Testis (tissue), 3 donors: ENCODE data around the gene PDLIM5. TPM values are rescaled to one million over a fixed set of nuclear protein-coding genes. Genes with fewer than 3 reads are reported as not detected.
A peak's percentile ranks its signal among the peaks of the same experiment; 100 is the strongest.

Experiments used
- DNase-seq: peaks from one replicate; pipeline ENCODE4 v3.0.0-alpha.2; 2019
- H3K27ac ChIP-seq, 2 donors: fragments of 200-600 bp; sonication (generic); one replicate each; pipeline ENCODE4 v1.5.1; 2019
- H3K27me3 ChIP-seq: fragments of 200-600 bp; sonication (generic); one replicate; pipeline ENCODE4 v1.5.1; 2019
- H3K36me3 ChIP-seq: fragments of 200-600 bp; sonication (generic); one replicate; pipeline ENCODE4 v1.5.1; 2017; ENCODE audit warnings: low read depth; ENCODE audit errors: missing control alignments
- H3K4me1 ChIP-seq: fragments of 200-600 bp; sonication (generic); one replicate; pipeline ENCODE4 v1.5.1; 2019
- H3K4me3 ChIP-seq, 2 donors: fragments of 200-600 bp; sonication (generic); one replicate each; pipeline ENCODE4 v1.5.1; 2017 to 2019
- H3K9me3 ChIP-seq: fragments of 200-600 bp; sonication (generic); one replicate; pipeline ENCODE4 v1.5.1; 2017
- CTCF ChIP-seq, 3 experiments: fragments of 450-650 bp in 2 of 3; fragments of 200-600 bp in 1 of 3; sonication (generic) in 1 of 3; IDR thresholded peaks; one replicate each; pipeline ENCODE4 v1.5.1; 2016 to 2019; ENCODE audit warnings: antibody characterized with exemption in 3 of 3, mild to moderate bottlenecking in 2 of 3, moderate library complexity in 1 of 3
- POLR2A ChIP-seq: fragments of 450-650 bp; IDR thresholded peaks from one replicate; pipeline ENCODE4 v1.6.1; 2017; ENCODE audit warnings: antibody characterized with exemption, mild to moderate bottlenecking, moderate library complexity
- WGBS, 2 donors: methylation state at CpG; one replicate each; pipeline ENCODE4 v1.1.5; 2018; 5-methylcytosine and 5-hydroxymethylcytosine counted together
- intact Hi-C: fragments of 100-400 bp; cut with DNase I; formaldehyde crosslinking; loops from one replicate; pipeline ENCODE4 v1.15.1; 2023; ENCODE audit warnings: low total_unique reads
- polyA plus RNA-seq: library from polyadenylated mRNA; stranded (reverse); fragments of 350-450 nt; fragmentation: Illumina TruSeq; extraction: RNeasy Lipid Tissue Mini Kit (QIAGEN cat#74804); gene quantifications from one replicate; pipeline ENCODE4 v1.2.3, GENCODE V29; 2014; ENCODE audit warnings: low read depth, low replicate concordance; ENCODE audit not compliant: insufficient read depth
- total RNA-seq, 2 donors: library from RNA; depleted of rRNA; stranded (reverse); fragments of >200 nt; gene quantifications; one replicate each; pipeline ENCODE4 v1.2.3, GENCODE V29; 2016

PDLIM5 gene
- total and polyA plus RNA-seq, 3 donors from 2014 or later = 45.5 to 86.8 (median 86.1) TPM

DNA sequence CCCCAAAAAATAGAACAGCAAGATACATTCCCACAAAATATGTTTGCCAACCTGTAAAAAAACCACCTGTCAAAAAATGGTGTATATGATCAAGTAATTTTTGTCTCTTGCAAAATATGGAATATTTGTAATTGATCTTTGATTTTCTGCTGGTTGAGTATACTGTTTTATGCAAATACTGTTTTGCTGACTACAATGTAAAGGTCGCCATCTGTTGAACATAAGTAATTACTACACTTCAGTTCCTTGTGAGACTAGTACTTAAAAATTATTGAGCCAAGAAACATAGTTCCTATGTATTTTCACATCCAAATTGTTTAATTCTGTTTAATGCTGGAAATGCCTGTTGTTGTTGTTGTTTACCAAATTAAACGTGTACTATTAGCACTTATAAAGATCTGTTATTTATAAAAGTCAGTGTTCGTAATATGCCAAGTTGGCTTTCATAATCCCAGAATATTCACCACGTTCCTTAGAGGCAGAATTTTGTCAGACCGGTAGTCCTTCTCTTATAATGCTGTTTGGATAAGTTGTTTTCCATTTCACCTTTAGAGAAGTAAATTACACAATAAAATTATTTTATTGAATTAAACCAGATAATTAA, 144.2 kb downstream of the PDLIM5 start:
- Histone ChIP-seq H3K9me3 (no peaks in the 10 kb centered on the region), H3K27ac (no peak overlapping the region), H3K4me3 (no peak overlapping the region), H3K27me3 (no peaks in the 10 kb centered on the region), H3K36me3 (no peaks in the 10 kb centered on the region), H3K4me1 (no peaks in the 10 kb centered on the region)
- no peak for DNase-seq
- intact Hi-C loops = loop anchor here (10.0 kb wide), 1 partner anchor 191 kb away; no protein-coding TSS in a partner anchor
- 67 to 72% methylated on average over 5 of the region's 5 CpGs for WGBS, 2 donors
- TF ChIP-seq CTCF (IDR thresholded peaks at IDR 0.05) (peak; percentile 10 to 51 (median 31)), POLR2A (no peak)

- H3K27me3 ChIP-seq = no peaks in the 10 kb centered on the region
- intact Hi-C loops = loop anchor here (10.0 kb wide), 1 partner anchor 194 kb away; no protein-coding TSS in a partner anchor
- DNase-seq = no peak
- H3K27ac ChIP-seq = no peak overlapping the region
- 77 to 85% methylated on average over 1 of the region's 1 CpG for WGBS, 2 donors
- H3K4me1 ChIP-seq = no peaks in the 10 kb centered on the region
- no peaks in the 10 kb centered on the region for H3K36me3 ChIP-seq
- no peak for TF ChIP-seq POLR2A
- no peak for TF ChIP-seq CTCF (IDR thresholded peaks at IDR 0.05)
- no peaks in the 10 kb centered on the region for H3K9me3 ChIP-seq
- H3K4me3 ChIP-seq = no peak overlapping the region
Observed at GRCh38 chr4:94598758-94599157, 147.0 kb downstream of the PDLIM5 start.

- intact Hi-C loops = no loop called here
- no peak for DNase-seq
- Histone ChIP-seq H3K9me3 (no peaks in the 10 kb centered on the region), H3K27ac (no peak overlapping the region), H3K4me3 (no peak overlapping the region), H3K27me3 (no peaks in the 10 kb centered on the region), H3K4me1 (no peaks in the 10 kb centered on the region), H3K36me3 (no peaks in the 10 kb centered on the region)
- 83 to 92% methylated on average over 10 of the region's 10 CpGs for WGBS, 2 donors
- TF ChIP-seq CTCF (IDR thresholded peaks at IDR 0.05) (no peak), POLR2A (no peak)
Observed at GRCh38 chr4:94603170-94603747, 151.5 kb downstream of the PDLIM5 start.

DNA sequence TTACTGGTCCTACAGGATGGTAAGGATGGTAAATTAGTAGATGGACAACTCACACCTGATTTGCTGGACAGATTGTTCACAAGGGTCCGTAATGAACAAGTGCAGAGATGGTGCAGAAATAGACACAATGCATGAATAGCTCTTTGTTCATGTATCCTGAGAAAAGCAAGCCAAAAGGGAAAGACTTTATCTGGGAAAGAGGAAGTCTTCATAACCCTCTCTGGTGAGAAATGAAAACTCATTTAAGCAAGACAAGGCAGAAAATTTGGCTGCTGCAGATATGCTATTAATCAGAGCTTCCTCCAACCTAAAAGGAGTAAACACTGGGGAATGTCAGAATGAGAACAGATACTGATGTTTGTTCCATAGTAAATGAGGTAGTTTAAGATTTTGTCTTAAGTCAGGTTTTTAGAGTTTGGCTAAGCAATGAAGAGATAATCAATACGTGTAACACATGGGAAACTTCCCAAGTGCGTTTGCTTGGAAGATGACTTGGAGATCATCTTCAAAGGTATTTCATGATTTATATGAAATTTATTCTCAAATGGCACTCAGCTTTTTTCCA, 153.6 kb downstream of the PDLIM5 start:
- WGBS, 2 donors = 68 to 77% methylated on average over 3 of the region's 3 CpGs
- Histone ChIP-seq H3K27ac (no peak overlapping the region), H3K27me3 (no peaks in the 10 kb centered on the region), H3K4me1 (no peaks in the 10 kb centered on the region), H3K9me3 (no peaks in the 10 kb centered on the region), H3K4me3 (no peak overlapping the region), H3K36me3 (no peaks in the 10 kb centered on the region)
- TF ChIP-seq POLR2A (no peak), CTCF (IDR thresholded peaks at IDR 0.05) (no peak)
- intact Hi-C loops = no loop called here
- DNase-seq = no peak
